OCI-LY3 (cell line): ENCODE results near the gene AK4.
"Not testable (repeated sequence)": the region's sequence is repeated elsewhere in the genome, so short reads cannot be mapped to it uniquely, and the experiment has no call there.

ENCODE experiments used
- H2AFZ ChIP-seq: fragments of 200-600, 300-600 bp; shearing (Covaris generic); 2 replicates; pipeline ENCODE4 v1.6.0; 2014; ENCODE audit warnings: antibody characterized with exemption, low read depth, low read length
- H3K27ac ChIP-seq: fragments of 200-600, 300-600 bp; sonication (generic); 2 replicates; pipeline ENCODE4 v1.5.1; 2014; ENCODE audit warnings: mild to moderate bottlenecking, low read length, moderate library complexity, mixed read lengths
- H3K27me3 ChIP-seq: fragments of 200-600, 300-600 bp; sonication (generic); 2 replicates; pipeline ENCODE4 v1.6.1; 2014; ENCODE audit warnings: low read depth, low read length, mixed read lengths
- H3K36me3 ChIP-seq: fragments of 200-600, 300-600 bp; sonication (generic); replicated peaks from 2 replicates; pipeline ENCODE3; 2014; ENCODE audit warnings: low read depth, low read length, mixed read lengths
- H3K4me1 ChIP-seq: fragments of 300-600, 200-600 bp; sonication (generic); 2 replicates; pipeline ENCODE4 v1.6.1; 2014; ENCODE audit warnings: low read length, mixed read lengths
- H3K4me2 ChIP-seq: fragments of 200-600, 300-600 bp; sonication (generic); 2 replicates; pipeline ENCODE4 v1.6.1; 2014; ENCODE audit warnings: low read length, mixed read lengths
- H3K4me3 ChIP-seq: fragments of 300-600, 200-600 bp; sonication (generic); 2 replicates; pipeline ENCODE4 v1.5.1; 2014; ENCODE audit warnings: antibody characterized with exemption, mild to moderate bottlenecking, low read length, moderate library complexity
- H3K79me2 ChIP-seq: fragments of 300-600, 200-600 bp; shearing (Covaris generic); 2 replicates; pipeline ENCODE4 v1.6.1; 2014; ENCODE audit warnings: mild to moderate bottlenecking, low read length, mixed read lengths
- H3K9ac ChIP-seq: fragments of 300-600, 200-600 bp; shearing (Covaris generic); 2 replicates; pipeline ENCODE4 v1.6.0; 2014; ENCODE audit warnings: mild to moderate bottlenecking, low read length, moderate library complexity
- H3K9me3 ChIP-seq: fragments of 200-600, 300-600 bp; shearing (Covaris generic); 2 replicates; pipeline ENCODE4 v1.6.1; 2014; ENCODE audit warnings: low read length, mixed read lengths; ENCODE audit not compliant: insufficient read depth
- H4K20me1 ChIP-seq: fragments of 200-600, 300-600 bp; sonication (generic); 2 replicates; pipeline ENCODE4 v1.6.1; 2016; ENCODE audit warnings: low read length, mixed read lengths; ENCODE audit not compliant: insufficient read depth
- EZH2phosphoT487 ChIP-seq: fragments of 200-600 bp; shearing (Covaris generic); IDR thresholded peaks from 2 replicates; pipeline ENCODE4 v1.6.1; 2018; ENCODE audit warnings: antibody characterized with exemption, mixed run types, low read depth
- TF ChIP-seq, protein P1 (sequence below): fragments of 200-600, 300-600 bp; sonication (generic); IDR thresholded peaks from 2 replicates; pipeline ENCODE4 v1.5.1; 2014; ENCODE audit warnings: antibody characterized with exemption, low read length, low read depth

Gene AK4

DNA sequence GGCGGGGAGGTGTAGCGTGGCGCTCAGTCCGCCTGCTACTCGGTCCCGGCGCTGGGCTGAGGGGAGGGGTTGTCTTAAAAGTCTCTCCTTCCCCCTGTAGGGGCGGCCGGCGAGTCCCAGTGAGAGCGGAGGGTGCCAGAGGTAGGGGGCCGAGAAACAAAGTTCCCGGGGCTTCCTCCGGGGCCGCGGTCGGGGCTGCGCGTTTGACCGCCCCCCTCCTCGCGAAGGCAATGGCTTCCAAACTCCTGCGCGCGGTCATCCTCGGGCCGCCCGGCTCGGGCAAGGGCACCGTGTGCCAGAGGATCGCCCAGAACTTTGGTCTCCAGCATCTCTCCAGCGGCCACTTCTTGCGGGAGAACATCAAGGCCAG lies at the start of gene AK4:
TSS of gene AK4 (plus strand) at position 26 of the 370 bp plus-strand sequence. CDS start at position 231, 205 bp downstream.
- peak within 1 kb of the TSS; percentile 71 for H3K9ac ChIP-seq
- peak within 1 kb of the TSS; percentile 79; the same call in 1 of the 2 replicates for H2AFZ ChIP-seq
- not testable (repeated sequence) for H3K9me3 ChIP-seq, H3K36me3 ChIP-seq, H3K4me1 ChIP-seq, H3K27me3 ChIP-seq, H3K27ac ChIP-seq
- peak within 1 kb of the TSS; percentile 74 for H3K4me2 ChIP-seq
- peaks cover 20% of the 10 kb centered on the region for H3K79me2 ChIP-seq
- H4K20me1 ChIP-seq: peaks cover 11% of the 10 kb centered on the region
- H3K4me3 ChIP-seq: peak within 1 kb of the TSS; percentile 79

DNA sequence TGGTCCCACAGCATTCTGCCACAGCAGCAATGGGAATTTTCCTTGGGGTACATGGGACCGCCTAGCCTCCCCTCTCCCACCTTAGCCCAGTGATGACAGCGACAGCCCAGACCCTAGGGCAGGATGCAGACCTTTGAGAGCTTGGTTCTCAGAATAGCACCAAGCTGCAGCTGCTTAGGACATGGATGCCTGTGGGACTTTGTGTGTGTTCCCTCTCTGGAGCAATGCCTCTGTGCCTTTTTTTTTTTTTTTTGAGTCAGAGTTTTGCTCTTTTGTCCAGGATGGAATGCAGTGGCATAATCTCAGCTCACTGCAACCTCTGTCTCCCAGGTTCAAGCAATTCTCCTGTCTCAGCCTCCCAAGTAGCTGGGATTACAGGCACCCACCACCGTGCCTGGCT lies 44.2 kb upstream of the AK4 start:
- H3K79me2 ChIP-seq: no peaks in the 10 kb centered on the region
- no peaks in the 10 kb centered on the region for H3K9me3 ChIP-seq
- no peaks in the 10 kb centered on the region for H3K27me3 ChIP-seq
- H3K4me1 ChIP-seq: 0 out of 2 replicates have a peak, but pooled peaks cover 2% of the 10 kb centered on the region
- no peak overlapping the region for H3K27ac ChIP-seq
- TF ChIP-seq, protein P1, sequence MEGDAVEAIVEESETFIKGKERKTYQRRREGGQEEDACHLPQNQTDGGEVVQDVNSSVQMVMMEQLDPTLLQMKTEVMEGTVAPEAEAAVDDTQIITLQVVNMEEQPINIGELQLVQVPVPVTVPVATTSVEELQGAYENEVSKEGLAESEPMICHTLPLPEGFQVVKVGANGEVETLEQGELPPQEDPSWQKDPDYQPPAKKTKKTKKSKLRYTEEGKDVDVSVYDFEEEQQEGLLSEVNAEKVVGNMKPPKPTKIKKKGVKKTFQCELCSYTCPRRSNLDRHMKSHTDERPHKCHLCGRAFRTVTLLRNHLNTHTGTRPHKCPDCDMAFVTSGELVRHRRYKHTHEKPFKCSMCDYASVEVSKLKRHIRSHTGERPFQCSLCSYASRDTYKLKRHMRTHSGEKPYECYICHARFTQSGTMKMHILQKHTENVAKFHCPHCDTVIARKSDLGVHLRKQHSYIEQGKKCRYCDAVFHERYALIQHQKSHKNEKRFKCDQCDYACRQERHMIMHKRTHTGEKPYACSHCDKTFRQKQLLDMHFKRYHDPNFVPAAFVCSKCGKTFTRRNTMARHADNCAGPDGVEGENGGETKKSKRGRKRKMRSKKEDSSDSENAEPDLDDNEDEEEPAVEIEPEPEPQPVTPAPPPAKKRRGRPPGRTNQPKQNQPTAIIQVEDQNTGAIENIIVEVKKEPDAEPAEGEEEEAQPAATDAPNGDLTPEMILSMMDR: no peak
- no peak for TF ChIP-seq EZH2phosphoT487
- no peaks in the 10 kb centered on the region for H3K36me3 ChIP-seq
- no peak overlapping the region for H3K9ac ChIP-seq
- H4K20me1 ChIP-seq: no peaks in the 10 kb centered on the region
- no peak overlapping the region for H3K4me3 ChIP-seq
- no peak overlapping the region for H3K4me2 ChIP-seq
- no peak overlapping the region for H2AFZ ChIP-seq

DNA sequence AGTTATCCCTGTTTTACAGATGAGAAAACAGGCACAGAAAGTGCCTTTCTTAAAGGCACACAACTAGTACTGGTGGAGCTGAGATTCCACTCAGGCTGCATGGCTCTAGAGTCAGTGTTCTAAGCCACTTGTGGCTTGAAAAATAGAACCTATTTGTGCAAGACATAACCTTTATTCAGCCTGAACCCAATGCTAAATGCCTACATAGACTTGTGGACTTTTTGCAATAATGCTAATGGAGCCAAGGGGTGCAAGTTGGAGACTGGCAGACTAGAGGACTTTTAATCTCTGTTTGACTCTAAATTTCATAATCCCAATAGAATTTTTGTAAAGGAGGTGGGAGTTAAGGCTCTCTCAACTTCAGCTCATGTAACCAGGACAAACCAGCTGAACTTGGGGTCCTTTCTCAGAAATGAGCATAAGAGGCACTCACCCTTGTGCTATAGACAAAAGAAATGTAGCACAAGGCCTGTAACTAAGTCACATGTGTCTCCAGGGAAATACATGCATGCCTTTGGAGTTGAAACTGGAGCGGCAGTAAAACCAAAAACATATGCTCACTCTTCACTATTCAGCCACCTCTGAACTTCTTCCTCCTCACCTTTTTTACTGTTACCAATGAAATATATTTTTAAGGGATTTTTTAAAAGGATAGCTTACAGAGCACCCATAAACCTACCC lies 43.0 kb upstream of the AK4 start:
- H3K4me3 ChIP-seq: no peak overlapping the region
- no peak overlapping the region for H3K27ac ChIP-seq
- H2AFZ ChIP-seq: no peak overlapping the region
- H3K4me1 ChIP-seq: 0 out of 2 replicates have a peak, but pooled peaks cover 2% of the 10 kb centered on the region
- no peaks in the 10 kb centered on the region for H3K27me3 ChIP-seq
- no peak overlapping the region for H3K9ac ChIP-seq
- no peaks in the 10 kb centered on the region for H3K9me3 ChIP-seq
- no peaks in the 10 kb centered on the region for H3K36me3 ChIP-seq
- H3K4me2 ChIP-seq: no peak overlapping the region
- H4K20me1 ChIP-seq: no peaks in the 10 kb centered on the region
- H3K79me2 ChIP-seq: no peaks in the 10 kb centered on the region
- TF ChIP-seq, protein P1: no peak
- TF ChIP-seq EZH2phosphoT487: no peak

- Histone ChIP-seq H4K20me1 (no peaks in the 10 kb centered on the region), H2AFZ (no peak overlapping the region), H3K4me3 (no peak overlapping the region), H3K4me1 (0 out of 2 replicates have a peak, but pooled peaks cover 2% of the 10 kb centered on the region), H3K27ac (no peak overlapping the region), H3K4me2 (no peak overlapping the region), H3K9ac (no peak overlapping the region), H3K79me2 (no peaks in the 10 kb centered on the region), H3K36me3 (no peaks in the 10 kb centered on the region), H3K27me3 (no peaks in the 10 kb centered on the region), H3K9me3 (no peaks in the 10 kb centered on the region)
- TF ChIP-seq, protein P1: no peak
- TF ChIP-seq EZH2phosphoT487: no peak
Measured at GRCh38 chr1:65105596-65105995, 42.4 kb upstream of the AK4 start.
